Skin of body (tissue), 2 donors: ENCODE measurements around the gene DDIAS. TPM values are rescaled to one million over a fixed set of nuclear protein-coding genes. Genes with fewer than 3 reads are reported as not detected.
"Not testable (repeated sequence)": the region's sequence is repeated elsewhere in the genome, so short reads cannot be mapped to it uniquely, and the experiment has no call there.

Experiments
- DNase-seq: peaks from one replicate; lab custom pipeline; 2025; lab: John Stamatoyannopoulos, UW
- total RNA-seq: library from RNA; depleted of rRNA; stranded (reverse); fragments of >200 nt; gene quantifications from one replicate; pipeline ENCODE4 v1.2.3, GENCODE V29; 2014

Gene DDIAS
- total RNA-seq, 1 donor from 2014 or later, result 3.3 TPM

- not testable (repeated sequence) for DNase-seq
Measured at GRCh38 chr11:82970507-82971083, 69.1 kb downstream of the DDIAS start.

GRCh38 chr11:82971519-82971946 lies 70.0 kb downstream of the DDIAS start:
- not testable (repeated sequence) for DNase-seq

GRCh38 chr11:82972103-82972502 lies 70.6 kb downstream of the DDIAS start:
- no peak for DNase-seq

- no peak for DNase-seq
Measured at GRCh38 chr11:82974135-82974534, 72.6 kb downstream of the DDIAS start.

- no peak for DNase-seq
Measured at GRCh38 chr11:82974851-82975250, 73.3 kb downstream of the DDIAS start.

- no peak for DNase-seq
Measured at GRCh38 chr11:82975882-82976281, 74.3 kb downstream of the DDIAS start.

- DNase-seq, result no peak
Measured at GRCh38 chr11:82976786-82977185, 75.2 kb downstream of the DDIAS start.

- DNase-seq, result no peak
Measured at GRCh38 chr11:82978422-82979099, 77.0 kb downstream of the DDIAS start.

GRCh38 chr11:82979824-82980223 lies 78.3 kb downstream of the DDIAS start:
- no peak for DNase-seq

GRCh38 chr11:82980292-82980691 lies 78.8 kb downstream of the DDIAS start:
- DNase-seq, result no peak

GRCh38 chr11:82980947-82981346 lies 79.4 kb downstream of the DDIAS start:
- DNase-seq, result no peak

GRCh38 chr11:82981852-82982251 lies 80.3 kb downstream of the DDIAS start:
- no peak for DNase-seq

Other genes starting within 250 kb of the DDIAS start
- 0.49 TPM for gene FAM181B, start 167.9 kb upstream of the DDIAS start, total RNA-seq
- 68.8 TPM for gene PRCP, start 1.3 kb upstream of the DDIAS start, total RNA-seq
- gene RAB30, start 170.2 kb downstream of the DDIAS start, total RNA-seq, result 22.4 TPM